Endodermal cell (in vitro differentiated cells): ENCODE data around the gene SNX30. TPM values are rescaled to one million over a fixed set of nuclear protein-coding genes. Genes with fewer than 3 reads are reported as not detected.

Source experiments
- DNase-seq: peaks from one replicate; pipeline ENCODE4 v3.0.0-alpha.2; 2017
- H3K27ac ChIP-seq: 2 replicates; pipeline ENCODE4 v1.5.1; 2013; ENCODE audit warnings: mild to moderate bottlenecking, low read depth, low read length, moderate library complexity
- H3K27me3 ChIP-seq: 2 replicates; pipeline ENCODE4 v1.6.1; 2013; ENCODE audit warnings: mild to moderate bottlenecking, low read length, moderate library complexity; ENCODE audit not compliant: insufficient read depth, control insufficient read depth, poor library complexity, severe bottlenecking
- H3K36me3 ChIP-seq: 2 replicates; pipeline ENCODE4 v1.7.0; 2013; ENCODE audit warnings: mild to moderate bottlenecking, low read length, moderate library complexity; ENCODE audit not compliant: control insufficient read depth, insufficient read depth
- H3K4me1 ChIP-seq: one replicate; pipeline ENCODE4 v1.7.0; 2013; ENCODE audit warnings: low read length; ENCODE audit not compliant: control insufficient read depth, insufficient read depth
- H3K4me3 ChIP-seq: 2 replicates; pipeline ENCODE4 v1.5.1; 2013; ENCODE audit warnings: mild to moderate bottlenecking, low read length, moderate library complexity
- H3K9ac ChIP-seq: 2 replicates; pipeline ENCODE4 v1.6.1; 2013; ENCODE audit warnings: mild to moderate bottlenecking, low read length, moderate library complexity; ENCODE audit not compliant: poor library complexity, severe bottlenecking; ENCODE audit errors: extremely low read depth
- H3K9me3 ChIP-seq: 2 replicates; pipeline ENCODE4 v1.6.1; 2013; ENCODE audit warnings: mild to moderate bottlenecking, low read length, moderate library complexity; ENCODE audit not compliant: control insufficient read depth
- H3K27ac Mint-ChIP-seq: 2 replicates; pipeline ENCODE4 v1.8.0; 2020; ENCODE audit warnings: mixed read lengths
- H3K27me3 Mint-ChIP-seq: 2 replicates; pipeline ENCODE4 v1.8.0; 2021; ENCODE audit warnings: mild to moderate bottlenecking, mixed read lengths; ENCODE audit not compliant: insufficient read depth
- H3K36me3 Mint-ChIP-seq: 2 replicates; pipeline ENCODE4 v1.8.0; 2020; ENCODE audit warnings: low read depth, mixed read lengths
- H3K4me1 Mint-ChIP-seq: 2 replicates; pipeline ENCODE4 v1.8.0; 2020; ENCODE audit warnings: mixed read lengths
- H3K4me3 Mint-ChIP-seq: 2 replicates; pipeline ENCODE4 v1.8.0; 2020; ENCODE audit warnings: mild to moderate bottlenecking, moderate library complexity, mixed read lengths
- H3K9me3 Mint-ChIP-seq: 2 replicates; pipeline ENCODE4 v1.8.0; 2020; ENCODE audit warnings: mild to moderate bottlenecking, mixed read lengths
- CTCF ChIP-seq: fragments of 200-600 bp; sonication (generic); conservative IDR thresholded peaks from 2 replicates; pipeline ENCODE4 v1.5.0; 2021; ENCODE audit warnings: antibody characterized with exemption, mild to moderate bottlenecking
- WGBS, 2 experiments: methylation state at CpG; one replicate each; pipeline versions ENCODE4 v1.1.5 to v1.1.7; 2013; ENCODE audit warnings: missing lambda C conversion rate in 2 of 2, mixed read lengths in 1 of 2; ENCODE audit not compliant: insufficient coverage in 1 of 2, insufficient read length in 1 of 2; 5-methylcytosine and 5-hydroxymethylcytosine counted together
- total RNA-seq, 2 donors: library from RNA; stranded (reverse); fragmentation: NEBNext Ultra II Directional in 1 of 2; extraction: Animal tissue kit (Norgen Biotek cat#: 25700) in 1 of 2; gene quantifications; 2 replicates in 1 of 2; 3 replicates in 1 of 2; pipeline ENCODE4 v1.2.1, GENCODE V29; 2021

Gene SNX30
- total RNA-seq, 2 donors from 2014 or later, result 11.8 to 14.8 TPM

- no peaks in the 10 kb centered on the region for H3K27me3 Mint-ChIP-seq
- H3K4me1 Mint-ChIP-seq, result no peaks in the 10 kb centered on the region
- no peak overlapping the region for H3K9ac ChIP-seq
- no peak overlapping the region for H3K4me3 Mint-ChIP-seq
- H3K4me1 ChIP-seq, result no peaks in the 10 kb centered on the region
- H3K36me3 Mint-ChIP-seq, result peaks cover 12% of the 10 kb centered on the region
- no peaks in the 10 kb centered on the region for H3K27me3 ChIP-seq
- H3K9me3 ChIP-seq, result peaks cover 6% of the 10 kb centered on the region
- peak; percentile 81 for TF ChIP-seq CTCF
- DNase-seq, result peak; percentile 55
- H3K27ac ChIP-seq, result no peak overlapping the region
- 88 to 89% methylated on average over 4 to 6 of the region's 7 CpGs for WGBS, 2 experiments
- no peaks in the 10 kb centered on the region for H3K9me3 Mint-ChIP-seq
- no peak overlapping the region for H3K4me3 ChIP-seq
- peaks cover 14% of the 10 kb centered on the region for H3K36me3 ChIP-seq
- H3K27ac Mint-ChIP-seq, result no peak overlapping the region
These were observed 39.4 kb upstream of the SNX30 start for GRCh38 chr9:112711050-112711689.

- Mint-ChIP-seq H3K36me3 (peaks cover 13% of the 10 kb centered on the region), H3K4me3 (no peak overlapping the region), H3K9me3 (no peaks in the 10 kb centered on the region), H3K4me1 (peaks cover 3% of the 10 kb centered on the region), H3K27me3 (no peaks in the 10 kb centered on the region), H3K27ac (no peak overlapping the region)
- H3K9ac ChIP-seq, result no peak overlapping the region
- WGBS, 2 experiments, result 87% methylated on average over 3 of the region's 3 CpGs; no CpG with 5 or more reads in 1 of the 2 experiments
- no peaks in the 10 kb centered on the region for H3K27me3 ChIP-seq
- DNase-seq, result no peak
- no peak overlapping the region for H3K27ac ChIP-seq
- no peak overlapping the region for H3K4me3 ChIP-seq
- no peaks in the 10 kb centered on the region for H3K4me1 ChIP-seq
- TF ChIP-seq CTCF, result no peak
- peaks cover 14% of the 10 kb centered on the region for H3K36me3 ChIP-seq
- H3K9me3 ChIP-seq, result peaks cover 6% of the 10 kb centered on the region
These were observed 37.9 kb upstream of the SNX30 start for GRCh38 chr9:112712678-112713077.

GRCh38 chr9:112717661-112718331 is 32.8 kb upstream of the SNX30 start, which contains the start of gene INIP:
INIP (minus strand) TSS chr9:112718117; CDS start chr9:112716485, 1,632 bp downstream.
- Mint-ChIP-seq H3K27ac (peak within 1 kb of the TSS; percentile 95), H3K9me3 (no peaks in the 10 kb centered on the region), H3K4me3 (peak within 1 kb of the TSS; percentile 91), H3K36me3 (peaks cover 11% of the 10 kb centered on the region), H3K27me3 (no peaks in the 10 kb centered on the region), H3K4me1 (peaks cover 3% of the 10 kb centered on the region)
- H3K27ac ChIP-seq, result peak within 1 kb of the TSS; percentile 90
- no peaks in the 10 kb centered on the region for H3K4me1 ChIP-seq
- no peak for TF ChIP-seq CTCF
- DNase-seq, result peak; percentile 99
- H3K36me3 ChIP-seq, result peaks cover 5% of the 10 kb centered on the region
- no peaks in the 10 kb centered on the region for H3K27me3 ChIP-seq
- H3K4me3 ChIP-seq, result peak within 1 kb of the TSS; percentile 98
- WGBS, 2 experiments, result 0% methylated on average over 36 to 51 of the region's 51 CpGs
- H3K9me3 ChIP-seq, result peaks cover 2% of the 10 kb centered on the region
- H3K9ac ChIP-seq, result peak within 1 kb of the TSS; percentile 70
